Stimulated activated CD4-positive, alpha-beta T cell treated with anti-CD3 and anti-CD28 coated beads, TNF-alpha, amount 100 ng/mL, for 24 hours (primary cell): ENCODE results near the gene JPT2.

Experiments used
- DNase-seq, 3 experiments: peaks; one replicate each; pipeline ENCODE4 v3.0.0-alpha.2; 2020; ENCODE audit warnings: low read depth in 3 of 3

JPT2 gene

DNA sequence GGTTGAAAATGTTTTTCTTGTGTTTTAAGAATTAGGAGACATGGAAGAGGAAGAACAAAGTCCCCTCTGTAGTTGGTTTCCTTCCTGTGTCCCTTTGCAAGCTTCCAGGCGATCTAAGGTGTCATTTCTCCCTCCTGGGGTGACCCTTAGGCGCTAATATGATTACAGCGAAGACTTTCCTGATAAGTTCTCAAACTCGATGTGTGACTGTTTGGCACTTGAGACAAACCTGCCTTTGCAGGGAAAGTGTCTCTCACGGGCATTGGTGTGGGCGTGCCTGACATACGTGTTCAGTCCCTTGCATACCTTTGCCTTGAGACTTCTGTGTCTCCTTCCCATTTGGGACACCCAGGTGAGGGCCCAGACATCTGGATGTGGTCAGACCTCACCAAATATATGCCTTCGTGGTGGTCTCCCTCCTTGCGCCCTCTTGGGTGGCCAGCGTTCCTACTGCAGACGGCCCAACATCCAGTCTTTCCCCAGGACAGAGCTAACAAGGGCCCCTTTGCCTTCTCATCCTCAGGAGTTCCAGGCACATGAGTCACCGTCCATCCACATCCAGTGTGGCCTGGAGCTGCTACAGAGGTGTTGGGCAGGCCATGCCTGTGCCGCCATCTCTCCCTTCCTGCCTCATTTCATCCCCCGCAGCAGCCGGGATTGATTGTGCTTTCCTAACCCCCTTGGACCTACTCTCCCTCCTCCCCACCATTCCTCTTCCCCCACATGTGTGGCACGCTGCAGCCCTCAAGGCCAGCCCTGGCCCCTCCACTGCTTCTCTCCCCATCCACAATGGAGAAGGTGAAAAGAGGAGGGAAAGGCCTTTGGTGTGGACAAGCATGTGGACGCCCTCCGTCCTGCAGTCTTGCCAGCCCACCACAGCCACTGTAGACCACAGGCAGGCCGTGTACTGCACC, 3.1 kb upstream of the JPT2 start:
- DNase-seq = no peak

DNA sequence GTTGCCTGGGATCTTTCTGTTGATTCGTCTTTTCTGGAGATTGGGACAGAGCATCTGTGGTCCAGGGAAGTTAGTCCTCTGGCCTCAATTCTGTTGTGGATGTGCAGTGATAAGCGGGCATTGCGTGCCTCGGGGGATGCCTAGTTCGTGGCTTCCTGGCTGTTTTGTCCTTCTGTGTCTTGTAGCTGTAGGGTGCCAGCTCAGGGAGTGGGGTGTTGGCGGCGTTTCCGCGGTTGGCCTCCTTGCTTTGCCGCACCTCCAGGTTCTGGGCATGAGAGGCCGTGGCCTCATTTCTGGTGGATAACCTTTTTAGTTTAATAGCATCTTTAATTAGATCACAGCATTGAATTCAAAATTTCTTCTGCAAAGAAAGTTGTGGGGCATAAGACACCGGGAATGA, 1.4 kb upstream of the JPT2 start:
- DNase-seq = no peak

DNA sequence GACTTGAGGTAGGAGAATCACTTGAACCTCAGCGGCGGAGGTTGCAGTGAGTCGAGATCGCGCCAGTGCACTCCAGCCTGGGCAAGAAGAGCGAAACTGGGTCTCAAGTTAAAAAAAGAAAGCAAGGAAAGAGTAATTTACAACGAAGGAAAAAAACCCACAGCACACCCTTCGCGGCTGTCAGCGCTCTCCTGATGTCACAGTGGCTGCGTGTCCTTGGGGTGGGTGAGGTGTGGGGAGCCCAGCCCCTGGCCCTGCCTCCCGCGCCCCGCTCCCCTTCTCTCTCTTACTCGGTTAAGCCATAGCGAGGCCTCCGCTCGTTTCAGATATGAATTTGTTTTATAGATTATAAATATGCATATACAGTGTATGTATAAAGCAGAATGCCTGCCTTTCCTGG, 740 bp upstream of the JPT2 start:
- no peak for DNase-seq

DNA sequence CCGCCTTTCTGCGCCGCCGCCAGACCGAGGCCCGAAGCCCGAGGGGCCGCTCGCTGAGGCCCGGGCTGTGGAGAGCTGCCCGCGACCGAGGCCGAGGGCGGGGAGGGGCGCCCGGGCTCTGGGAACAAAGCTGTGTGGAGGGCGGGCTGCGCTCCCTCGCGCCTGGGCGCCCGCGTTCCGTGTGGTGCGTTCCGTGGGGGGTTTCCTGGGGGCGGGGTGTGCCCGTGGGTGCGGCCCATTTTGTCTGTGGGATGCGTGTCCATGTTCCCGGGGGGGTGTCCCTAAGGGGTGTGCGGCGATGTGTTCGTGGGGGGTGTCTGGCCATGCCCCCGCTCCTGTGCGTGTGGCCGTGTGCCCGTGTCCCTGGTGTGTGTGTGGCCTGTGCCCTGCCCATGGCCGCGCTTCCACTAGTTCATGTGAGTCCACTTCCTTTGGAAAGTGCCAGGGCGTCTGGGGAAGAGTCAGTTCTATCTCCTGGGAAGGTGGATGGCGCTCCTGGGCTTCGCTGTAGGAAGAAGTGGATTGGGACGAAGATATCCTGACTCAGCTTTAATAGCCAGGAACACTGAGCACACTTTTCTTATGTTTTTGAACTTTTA, 520 bp downstream of the JPT2 start:
- peak; percentile 5 to 37 (median 13) for DNase-seq

DNA sequence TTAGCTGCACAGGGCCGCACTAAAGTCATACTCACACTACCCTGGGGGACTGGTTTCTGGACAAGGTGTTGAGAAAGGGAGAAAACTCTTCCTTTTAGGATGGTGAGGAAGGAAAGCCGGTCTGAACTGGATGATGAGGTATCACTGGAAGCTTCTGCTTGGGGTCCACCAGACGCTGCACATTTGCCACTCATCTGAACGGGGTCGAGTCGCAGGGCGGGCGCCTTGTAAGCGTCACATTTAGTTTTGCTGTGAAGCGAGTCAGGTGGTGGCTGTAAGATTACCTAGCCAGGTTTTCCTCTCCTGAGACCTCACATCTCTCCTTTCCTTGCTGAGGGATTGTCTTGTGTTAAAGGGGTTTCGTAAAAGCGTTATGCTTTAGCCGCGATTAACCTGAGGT, 2.3 kb downstream of the JPT2 start:
- DNase-seq = no peak

DNA sequence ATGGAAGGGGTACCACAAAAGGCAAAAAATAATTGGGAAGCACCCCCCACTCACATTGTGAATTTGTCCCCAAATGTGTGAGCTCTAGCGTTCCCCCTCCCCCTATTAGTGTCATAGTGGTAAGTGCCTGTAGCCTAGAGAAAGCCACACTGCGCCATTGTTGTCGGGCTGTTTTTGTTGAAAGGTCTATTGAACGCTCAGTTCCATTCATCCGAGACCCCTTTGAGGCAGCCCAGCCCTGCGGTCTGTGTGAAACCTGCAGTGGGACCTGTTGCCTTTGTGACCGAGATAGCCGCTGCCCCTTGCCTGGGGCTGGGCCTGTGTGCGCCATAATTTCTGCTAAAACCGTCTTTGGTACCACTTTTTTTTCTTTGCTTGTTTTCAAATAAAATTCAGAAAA, 3.0 kb downstream of the JPT2 start:
- no peak for DNase-seq

DNA sequence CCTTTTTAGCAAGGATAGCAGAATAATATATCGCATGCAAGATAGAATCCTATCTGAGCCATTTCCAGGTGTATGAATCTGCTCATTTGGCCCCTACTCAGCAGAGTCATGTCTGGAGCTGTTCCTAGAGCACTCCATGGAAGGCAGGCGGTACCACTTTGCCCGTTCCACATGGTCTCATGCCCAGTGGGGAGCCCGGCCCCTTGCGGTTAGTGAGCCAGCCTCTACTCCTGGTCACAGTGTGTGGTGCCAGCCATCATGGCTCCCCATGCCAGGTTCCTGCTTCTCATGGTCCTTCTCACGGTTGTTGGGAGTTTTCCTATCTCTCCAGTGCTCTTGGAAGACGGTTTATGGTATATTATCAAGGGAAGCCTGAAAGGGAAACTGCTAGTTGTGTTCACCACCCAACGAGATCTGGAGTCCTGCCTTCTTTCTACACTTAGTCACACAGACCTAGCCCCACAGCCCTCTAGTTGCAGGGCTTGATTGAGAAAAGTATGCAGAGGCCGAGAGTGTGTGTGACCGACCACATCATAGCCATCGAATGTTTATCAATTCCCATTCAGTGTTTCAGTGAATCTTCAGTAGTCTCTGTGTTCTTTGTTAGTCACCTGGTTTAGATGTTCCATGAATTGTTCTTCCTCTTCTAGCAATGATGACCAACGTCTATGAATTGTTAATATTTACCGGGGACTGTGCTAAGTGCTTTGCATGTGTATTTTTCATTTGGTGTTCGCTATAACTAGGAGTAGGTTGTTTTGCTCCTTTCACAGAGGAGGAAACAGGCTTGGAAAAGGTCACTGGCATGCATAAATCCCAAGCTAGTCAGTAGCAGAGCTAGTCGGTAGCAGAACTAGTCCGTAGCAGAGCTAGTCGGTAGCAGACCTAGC, 9.6 kb downstream of the JPT2 start:
- no peak for DNase-seq

DNA sequence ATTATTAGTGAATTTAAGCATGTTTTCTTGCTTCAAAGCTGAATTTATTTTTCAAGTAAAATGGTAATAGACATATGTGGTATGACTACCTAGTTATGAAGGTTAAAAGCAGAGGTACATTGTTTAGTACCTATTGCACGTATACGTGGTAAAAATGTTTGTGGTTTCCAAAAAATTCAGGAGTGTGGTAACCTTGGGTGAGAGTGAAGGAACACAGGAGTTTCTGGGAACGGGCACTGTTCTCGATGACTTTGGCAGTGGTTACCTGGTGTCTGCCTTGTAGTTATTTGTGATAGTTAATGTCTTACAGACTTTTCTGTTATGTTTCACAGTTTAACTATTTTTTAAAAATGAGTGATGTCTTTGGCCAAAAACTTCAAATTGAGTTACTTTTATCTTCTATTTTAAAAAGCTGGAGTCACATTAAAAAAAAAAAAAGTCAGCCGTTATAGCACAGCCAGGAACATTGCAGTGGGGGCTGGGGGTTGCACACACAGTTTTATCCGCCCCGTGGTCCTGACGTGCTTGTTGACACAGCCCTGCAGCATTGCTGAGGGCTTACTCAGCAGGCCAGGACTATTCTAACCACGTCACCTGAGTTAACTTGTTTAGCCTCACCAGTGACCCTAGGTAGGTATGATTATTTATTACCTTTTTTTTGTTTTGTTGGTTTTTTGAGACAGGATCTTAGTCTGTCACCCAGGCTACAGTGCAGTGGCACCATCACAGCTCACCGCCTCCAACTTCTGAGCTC, 10.9 kb downstream of the JPT2 start:
- DNase-seq = no peak

DNA sequence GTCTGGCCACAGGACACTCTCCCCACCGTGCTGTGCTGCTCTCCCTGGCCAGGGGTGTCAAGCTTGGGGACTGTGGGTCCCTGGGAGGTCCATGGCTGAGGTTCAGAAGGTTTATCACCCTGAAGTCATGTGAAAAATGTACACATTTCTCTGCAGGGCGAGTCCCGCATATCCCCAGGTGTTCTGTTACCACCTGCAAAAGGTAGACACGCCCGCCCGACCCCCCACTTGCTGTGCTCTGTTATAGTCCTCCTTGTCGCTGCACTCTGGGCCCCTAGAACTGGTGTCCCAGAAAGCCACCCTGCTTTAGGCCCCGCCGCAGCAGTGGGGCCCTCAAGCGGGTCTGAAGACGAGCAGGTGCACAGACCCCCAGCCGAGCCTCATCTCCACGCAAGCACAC, 11.8 kb downstream of the JPT2 start:
- no peak for DNase-seq

DNA sequence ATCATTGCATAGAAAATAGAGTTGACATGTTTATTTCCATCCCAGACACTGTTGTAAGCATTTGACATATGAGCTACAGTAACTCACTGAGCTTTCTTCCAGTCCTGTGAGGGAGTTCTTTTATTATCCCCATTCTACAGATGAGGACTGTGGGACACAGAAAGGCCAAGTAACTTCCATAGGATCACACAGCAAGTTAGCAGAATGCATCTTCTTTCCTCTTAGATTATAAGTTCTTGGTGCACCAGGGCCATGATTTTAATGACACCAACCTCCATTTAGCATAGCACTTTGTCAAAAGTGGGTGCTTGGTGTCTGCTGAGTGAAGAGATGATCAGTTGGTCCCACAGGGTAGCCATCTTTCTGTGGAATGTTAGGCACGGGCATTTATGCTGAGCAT, 12.7 kb downstream of the JPT2 start:
- DNase-seq = no peak

DNA sequence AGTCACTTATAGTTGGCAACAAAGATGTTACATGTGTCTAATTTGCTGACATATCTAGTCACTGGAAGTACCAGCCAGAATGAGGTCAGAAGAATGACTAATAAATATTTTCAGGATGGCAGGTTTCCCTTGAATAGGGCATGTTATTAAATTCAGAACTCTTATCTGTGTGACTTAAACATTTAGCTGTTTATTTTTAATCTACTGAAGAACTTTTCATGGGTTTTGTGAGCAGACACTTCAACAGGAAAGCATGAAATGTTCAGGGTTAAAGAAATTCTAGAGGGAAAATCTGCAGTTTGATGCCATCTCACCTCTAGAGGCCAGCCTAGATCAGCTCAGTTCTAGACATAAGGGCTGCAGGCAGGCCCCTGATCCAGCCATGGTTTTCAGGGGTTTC, 13.2 kb downstream of the JPT2 start:
- DNase-seq = no peak

DNA sequence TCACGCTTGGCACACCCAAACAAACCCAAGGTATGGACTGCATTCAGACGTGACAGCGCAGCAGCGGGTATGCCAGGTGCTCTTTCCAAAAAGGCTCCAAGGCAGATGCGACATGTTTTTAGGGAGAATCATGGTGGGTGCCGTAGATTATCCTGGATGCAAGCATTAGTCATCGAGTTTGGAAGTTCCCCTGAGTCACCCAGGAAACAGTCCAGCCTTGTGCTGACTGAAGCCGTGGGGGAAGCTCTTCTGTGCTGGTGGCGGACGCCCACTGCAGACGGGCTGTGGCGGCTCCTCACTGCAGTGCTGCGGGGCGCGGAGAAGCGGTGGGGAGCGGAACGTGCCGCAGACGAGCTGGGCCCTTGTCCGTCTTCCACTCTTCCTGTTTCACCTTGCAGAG, 13.9 kb downstream of the JPT2 start:
- DNase-seq = no peak

DNA sequence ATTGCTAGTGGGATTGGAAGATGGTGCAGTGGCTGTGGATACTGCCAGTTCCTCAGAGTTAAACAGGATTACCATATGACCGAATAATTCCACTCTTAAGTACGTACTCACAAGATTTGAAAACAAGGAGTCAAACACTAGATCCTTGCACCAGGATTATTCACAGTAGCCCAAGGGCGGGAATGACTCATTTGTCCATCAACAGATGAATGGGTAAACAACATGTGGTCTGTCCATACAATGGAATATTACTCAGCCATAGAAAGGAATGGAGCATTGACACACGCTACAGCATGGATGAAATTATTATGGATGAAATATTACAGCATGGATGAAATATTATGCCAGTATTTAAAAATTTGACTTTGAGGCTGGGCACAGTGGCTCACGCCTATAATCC, 18.8 kb downstream of the JPT2 start:
- no peak for DNase-seq

DNA sequence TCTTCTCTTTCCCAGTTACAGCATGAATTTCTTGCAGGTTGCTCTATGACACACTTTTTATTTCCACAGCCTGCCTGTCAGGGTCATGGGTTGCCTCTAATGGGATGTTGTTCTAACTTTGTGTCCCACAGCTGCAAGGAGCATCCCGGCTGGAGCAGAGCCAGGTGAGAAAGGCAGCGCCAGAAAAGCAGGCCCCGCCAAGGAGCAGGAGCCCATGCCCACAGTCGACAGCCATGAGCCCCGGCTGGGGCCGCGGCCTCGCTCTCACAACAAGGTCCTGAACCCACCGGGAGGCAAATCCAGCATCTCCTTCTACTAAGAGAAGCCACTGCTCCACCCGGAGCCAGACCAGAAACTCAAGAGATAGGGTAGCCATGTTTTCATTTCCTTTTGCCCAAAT, 20.6 kb downstream of the JPT2 start:
- no peak for DNase-seq

DNA sequence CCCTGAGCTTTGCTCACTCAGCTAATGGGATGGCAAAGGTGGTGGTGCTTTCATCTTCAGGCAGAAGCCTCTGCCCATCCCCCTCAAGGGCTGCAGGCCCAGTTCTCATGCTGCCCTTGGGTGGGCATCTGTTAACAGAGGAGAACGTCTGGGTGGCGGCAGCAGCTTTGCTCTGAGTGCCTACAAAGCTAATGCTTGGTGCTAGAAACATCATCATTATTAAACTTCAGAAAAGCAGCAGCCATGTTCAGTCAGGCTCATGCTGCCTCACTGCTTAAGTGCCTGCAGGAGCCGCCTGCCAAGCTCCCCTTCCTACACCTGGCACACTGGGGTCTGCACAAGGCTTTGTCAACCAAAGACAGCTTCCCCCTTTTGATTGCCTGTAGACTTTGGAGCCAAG, 22.2 kb downstream of the JPT2 start:
- no peak for DNase-seq

DNA sequence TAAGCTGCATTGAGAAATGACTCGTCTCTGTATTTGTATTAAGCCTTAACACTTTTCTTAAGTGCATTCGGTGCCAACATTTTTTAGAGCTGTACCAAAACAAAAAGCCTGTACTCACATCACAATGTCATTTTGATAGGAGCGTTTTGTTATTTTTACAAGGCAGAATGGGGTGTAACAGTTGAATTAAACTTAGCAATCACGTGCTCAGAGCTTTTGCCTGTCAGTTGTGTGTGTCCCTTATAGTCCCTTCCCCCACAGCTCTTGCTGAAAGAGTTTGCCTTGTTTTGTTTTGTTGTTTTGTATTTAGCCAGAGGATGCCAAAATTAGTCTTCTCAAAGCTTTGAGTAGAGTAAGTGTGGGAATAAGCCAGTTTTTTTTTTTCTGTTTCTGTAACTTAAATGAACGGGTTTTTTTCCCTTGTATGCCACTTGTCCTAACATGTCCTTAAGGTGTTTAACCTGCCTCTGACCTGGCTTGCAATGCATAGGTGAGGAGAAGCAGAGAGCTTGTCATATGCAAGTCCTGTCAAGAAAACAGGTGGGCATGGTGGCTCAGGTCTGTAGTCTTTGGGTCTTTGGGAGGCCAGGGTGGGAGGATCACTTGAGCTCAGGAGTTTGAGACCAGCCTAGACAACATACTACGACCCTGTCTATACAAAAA, 23.3 kb downstream of the JPT2 start:
- no peak for DNase-seq

DNA sequence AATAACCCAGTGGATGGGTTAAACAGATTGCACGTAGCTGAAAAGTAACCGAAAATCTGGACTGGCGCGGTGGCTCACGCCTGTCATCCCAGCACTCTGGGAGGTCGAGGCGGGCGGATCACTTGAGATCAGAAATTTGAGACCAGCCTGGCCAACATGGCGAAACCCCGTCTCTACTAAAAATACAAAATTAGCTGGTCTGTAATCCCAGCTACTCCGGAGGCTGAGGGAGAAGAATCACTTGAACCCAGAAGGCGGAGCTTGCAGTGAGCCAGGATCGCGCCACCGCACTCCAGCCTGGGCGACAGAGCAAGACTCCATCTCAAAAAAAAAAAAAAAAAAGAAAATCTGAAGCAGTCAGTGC, 27.2 kb downstream of the JPT2 start:
- DNase-seq = peak in 1 of 3 experiments; percentile 44

DNA sequence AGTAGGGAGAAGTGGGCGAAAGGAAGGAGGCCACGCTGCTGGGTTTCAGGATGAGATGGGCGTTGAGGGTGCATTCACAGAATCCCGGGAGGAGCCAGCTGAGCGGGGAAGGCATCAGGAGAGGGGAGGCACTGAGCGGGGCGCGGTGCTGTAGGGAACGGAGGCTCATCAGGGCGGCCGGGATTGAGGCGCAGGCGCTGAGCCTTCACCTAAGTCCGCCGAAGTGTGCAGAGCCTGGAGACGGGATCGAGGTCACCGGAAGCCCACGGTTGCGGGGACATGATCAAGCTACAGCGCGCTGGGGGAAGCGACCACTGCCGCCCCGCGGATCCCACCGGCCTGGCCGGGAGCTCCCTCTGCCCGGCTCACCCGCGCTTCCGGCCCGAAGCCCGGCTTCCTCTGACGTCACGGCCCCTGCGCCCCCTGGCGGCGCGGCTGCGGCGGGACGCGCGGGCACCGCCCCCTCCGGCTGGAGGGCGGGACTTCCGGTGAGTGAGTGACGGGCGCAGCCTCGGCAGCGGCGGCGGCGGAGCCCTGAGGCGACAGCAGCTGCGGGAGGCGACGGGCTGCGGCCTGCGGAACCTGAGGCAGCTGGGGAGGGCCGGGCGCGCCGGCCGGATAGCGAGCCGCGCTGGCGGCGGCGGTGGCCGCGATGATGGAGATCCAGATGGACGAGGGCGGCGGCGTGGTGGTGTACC, 27.8 kb downstream of the JPT2 start, which contains the start of gene MAPK8IP3:
TSS of gene MAPK8IP3 (plus strand) at position 508 of the 698 bp plus-strand sequence. CDS start at position 653, 145 bp downstream.
- peak; percentile 88 to 96 (median 90) for DNase-seq

DNA sequence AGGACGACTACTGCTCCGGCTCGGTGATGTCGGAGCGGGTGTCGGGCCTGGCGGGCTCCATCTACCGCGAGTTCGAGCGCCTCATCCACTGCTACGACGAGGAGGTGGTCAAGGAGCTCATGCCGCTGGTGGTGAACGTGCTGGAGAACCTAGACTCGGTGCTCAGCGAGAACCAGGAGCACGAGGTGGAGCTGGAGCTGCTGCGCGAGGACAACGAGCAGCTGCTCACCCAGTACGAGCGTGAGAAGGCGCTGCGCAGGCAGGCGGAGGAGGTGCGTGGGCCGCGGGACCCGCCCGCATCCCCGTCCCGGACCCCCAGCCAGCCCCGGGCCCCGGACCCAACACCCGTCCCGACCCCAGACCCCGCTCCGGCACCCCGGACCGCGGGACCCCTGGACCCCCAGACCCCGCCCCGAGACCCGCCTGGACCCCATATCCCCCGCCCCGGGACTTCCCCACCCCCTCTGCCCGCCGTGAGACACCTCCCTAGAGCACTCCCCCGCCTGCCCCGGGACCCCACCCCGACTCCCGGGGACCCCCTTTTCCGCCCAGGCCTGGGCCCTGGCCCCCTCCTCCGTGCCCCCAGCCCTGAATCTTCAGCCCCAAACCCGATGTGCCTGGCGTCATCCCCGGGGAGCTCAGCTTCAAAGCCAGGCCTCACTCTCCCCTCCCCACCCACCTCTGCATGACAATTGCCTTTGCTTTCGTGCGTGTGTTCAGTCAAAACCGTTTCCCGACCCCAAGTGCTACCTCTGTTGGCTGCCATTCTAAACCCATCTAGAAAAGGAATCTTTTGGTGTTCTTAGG, 28.5 kb downstream of the JPT2 start:
- peak in 2 of 3 experiments; percentile 13 to 44 for DNase-seq
